SHP77 treated with DMSO at 0.1 percent for 48 hours (cell line): ENCODE data around the gene UBN2.

ENCODE experiments used
- DNase-seq: peaks from one replicate; lab custom pipeline; 2025; lab: John Stamatoyannopoulos, UW

UBN2 gene

DNA sequence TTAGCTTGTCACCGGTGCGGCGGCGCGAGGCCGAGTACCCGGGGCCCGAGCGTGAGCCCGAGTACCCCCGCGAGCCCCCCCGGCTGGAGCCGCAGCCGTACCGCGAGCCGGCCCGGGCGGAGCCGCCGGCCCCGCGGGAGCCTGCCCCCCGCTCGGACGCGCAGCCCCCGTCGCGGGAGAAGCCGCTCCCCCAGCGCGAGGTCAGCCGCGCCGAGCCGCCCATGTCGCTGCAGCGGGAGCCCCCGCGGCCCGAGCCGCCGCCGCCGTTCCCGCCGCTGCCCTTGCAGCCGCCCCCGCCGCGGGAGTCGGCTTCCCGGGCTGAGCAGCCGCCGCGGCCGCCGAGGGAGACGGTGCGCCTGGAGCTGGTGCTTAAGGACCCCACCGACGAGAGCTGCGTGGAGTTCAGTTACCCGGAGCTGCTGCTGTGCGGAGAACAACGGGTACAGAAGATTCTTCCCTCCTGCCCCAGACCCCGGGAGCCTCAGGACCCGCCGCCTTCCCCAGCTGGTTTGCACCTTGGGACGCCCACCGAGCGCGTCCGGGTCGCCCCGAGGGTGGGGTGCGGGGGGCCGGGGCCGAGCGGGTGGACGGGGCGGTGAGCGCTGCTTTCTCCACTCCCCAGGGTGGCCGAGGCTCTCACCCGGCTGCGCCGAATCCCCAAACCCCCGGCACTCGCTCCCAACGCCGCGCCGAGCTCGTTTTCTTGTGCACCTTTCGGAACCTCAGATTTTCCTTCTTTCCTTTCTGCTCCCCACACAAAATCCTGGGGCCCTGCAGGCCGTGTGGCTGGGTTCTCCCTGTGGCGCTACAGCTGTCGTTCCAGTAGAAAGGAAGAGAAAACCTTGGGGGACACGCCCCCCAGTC lies 708 bp downstream of the UBN2 start:
- DNase-seq = no peak

DNA sequence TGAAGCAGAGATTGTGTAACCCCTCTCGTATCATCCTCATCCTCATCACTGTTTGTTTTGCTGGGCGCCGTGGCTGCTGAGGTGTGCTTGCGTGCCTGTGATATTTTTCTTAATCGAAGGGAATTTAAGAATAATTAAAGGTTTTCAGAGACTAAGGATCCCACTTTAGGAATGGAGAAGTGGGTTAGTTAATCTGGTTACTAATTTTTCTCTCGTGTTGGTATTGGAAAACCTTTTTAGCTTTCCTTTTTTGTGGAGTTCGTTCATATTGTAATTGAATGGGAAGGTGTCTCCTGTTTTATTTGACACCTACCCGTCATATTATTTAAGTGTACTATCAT lies 1.3 kb downstream of the UBN2 start:
- no peak for DNase-seq

DNA sequence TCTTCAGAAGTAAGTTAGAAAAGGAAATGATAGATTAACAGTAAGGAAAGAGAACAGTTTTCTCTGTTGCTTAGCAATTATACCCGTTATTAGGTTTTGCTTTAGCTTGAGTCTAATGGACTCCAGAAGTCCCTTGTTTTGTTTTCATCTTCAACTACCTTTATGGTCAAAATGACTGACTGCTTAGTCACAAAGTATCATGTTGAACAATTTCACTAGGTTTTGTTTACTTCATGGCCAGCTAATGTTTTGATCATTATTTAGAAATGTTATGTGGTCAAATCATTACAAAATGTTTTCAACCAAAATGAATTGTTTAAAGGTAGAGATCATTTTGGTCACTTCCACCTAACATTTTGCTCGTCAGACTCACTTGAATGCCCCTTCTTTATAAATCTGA lies 1.9 kb downstream of the UBN2 start:
- DNase-seq = no peak

DNA sequence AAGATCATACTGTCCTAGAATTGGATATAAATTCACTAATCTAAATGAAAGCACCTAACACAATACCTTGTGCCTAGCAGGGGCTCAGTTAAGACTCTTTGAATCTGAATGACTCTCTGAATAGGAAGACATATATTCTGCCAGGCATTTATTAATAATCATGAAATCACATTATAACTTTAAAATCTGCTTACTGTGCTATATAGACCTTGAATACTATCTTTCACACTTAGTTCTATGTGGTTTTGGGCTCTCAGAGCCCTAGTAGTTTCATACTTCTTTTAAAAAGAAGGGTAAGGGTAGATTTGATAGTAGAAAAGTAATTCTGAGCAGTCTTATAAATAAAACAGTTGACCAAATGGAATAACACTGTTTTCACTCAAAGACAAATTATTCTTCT lies 10.2 kb downstream of the UBN2 start:
- DNase-seq = no peak

DNA sequence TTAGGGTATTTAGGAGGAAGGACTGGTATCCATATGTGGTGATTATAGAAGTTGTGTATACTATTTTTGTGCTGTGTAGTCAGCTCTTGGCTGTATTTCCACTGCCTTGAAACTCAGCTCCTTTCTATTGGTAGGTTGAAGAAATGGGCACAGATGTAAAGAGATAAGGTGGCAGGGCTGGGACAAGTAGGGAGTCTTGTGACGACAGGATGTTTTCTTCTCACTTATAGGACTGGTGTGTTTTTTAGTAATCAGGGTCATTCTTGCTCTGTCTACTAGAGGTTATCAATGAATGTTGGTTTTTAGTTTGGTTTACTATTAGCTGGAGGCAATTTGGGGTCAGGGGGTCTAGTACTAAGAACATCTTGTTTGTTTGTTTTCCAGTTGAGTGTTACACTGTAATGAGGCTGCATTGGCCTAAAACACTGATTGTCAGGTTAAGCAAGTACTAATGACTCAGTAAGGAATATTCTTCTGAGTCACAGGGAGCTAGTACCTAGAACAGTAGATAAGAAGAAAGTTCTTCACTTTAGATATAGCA lies 11.8 kb downstream of the UBN2 start:
- no peak for DNase-seq

DNA sequence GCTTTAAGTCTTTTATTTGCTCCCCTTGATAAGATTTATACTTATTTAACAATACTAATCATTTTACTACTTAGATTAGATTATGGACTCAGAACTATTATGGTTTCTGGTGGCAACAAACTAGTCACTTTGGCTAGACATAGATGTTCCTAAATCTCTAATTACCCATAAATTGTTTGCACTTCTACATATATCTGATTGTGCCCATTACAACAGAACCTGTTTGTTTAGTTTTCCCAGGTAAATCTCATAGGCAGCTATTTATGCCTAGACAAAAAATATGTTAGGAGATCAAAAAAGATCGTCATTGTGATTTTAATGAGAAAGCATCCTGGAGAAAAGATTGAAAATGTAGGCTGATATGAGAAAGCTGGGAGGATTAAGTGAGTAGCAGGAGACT lies 14.4 kb downstream of the UBN2 start:
- DNase-seq = no peak

DNA sequence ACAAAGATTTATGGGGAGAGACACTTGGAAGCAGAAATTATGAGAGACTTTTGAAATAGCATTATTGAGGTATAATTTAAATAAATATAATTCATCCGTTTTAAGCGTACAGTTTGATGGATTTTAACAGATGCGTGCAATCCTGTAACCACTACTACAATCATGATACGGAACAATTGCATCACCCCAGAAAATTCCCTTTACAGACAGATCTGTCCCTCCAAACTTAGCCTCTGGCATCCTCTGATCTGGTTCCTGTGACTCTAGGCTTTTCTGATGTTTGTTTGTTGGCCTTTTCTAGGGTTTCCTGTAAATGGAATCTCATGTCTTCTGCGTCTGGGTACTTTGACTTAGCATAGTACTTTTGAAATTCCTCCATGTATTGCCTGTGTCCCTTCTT lies 15.5 kb downstream of the UBN2 start:
- DNase-seq = no peak

DNA sequence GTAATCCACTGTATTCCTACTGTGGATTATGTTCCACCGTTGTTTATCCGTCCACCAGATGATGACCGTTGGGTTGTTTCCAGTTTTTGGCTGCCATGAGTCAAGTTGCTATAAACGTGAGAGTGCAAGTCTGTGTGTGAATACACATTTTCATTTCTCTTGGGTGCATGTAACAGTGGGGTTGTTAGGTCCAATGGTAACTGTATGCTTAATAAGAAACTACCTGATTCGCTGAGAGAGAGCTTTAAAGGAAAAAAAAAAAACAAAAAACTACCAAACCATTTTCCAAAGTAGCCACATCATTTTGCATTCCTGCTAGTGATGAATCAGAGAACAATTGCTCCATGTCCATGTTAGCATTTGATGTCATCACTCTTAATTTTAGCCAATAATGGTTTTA lies 15.9 kb downstream of the UBN2 start:
- no peak for DNase-seq

DNA sequence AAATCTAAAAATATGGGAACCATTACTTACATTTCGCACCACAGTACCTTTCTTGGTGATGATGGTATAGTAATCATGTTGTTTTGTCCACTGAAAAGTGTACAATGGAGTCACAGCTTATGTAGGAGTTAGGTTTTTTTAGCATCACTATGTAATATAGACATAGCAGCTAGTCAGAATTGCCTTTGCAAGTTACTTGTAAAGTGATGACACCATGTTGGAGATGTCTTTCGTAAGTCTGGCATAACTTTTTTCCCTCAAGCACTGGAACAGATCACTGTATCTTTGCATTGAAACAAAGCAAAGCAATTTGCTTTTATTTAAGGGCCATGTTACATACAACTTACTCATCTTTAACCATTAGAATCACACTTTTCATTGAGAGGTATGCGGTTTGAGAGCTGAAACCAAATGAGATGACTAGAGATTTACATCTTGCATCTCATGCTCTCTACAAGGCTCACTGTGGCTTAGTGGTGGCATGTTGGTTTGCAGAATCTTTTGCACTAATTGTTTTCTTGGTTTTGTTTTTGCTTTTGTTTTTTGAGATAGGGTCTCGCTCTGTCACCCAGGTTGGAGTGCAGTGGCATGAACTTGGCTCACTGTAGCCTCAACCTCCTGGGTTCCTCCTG lies 18.3 kb downstream of the UBN2 start:
- no peak for DNase-seq

DNA sequence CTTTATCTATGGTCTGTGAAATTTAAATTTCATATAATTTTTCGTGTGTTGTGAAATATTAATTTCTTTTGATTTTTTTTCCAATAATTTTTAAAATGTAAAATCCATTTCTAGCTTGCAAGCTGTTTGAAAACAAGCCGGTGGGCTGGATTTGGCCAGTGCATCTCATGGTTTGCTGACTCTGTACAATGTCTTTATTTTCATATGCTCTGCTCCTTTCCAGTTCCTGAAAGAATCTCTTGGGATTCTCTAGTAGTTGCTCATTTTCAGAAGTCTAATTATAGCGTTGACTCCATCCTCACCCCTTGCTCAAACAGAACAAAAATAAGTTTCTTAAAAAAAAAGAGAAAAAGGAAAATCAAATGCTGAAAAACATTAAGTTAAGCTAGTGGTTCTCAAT lies 21.4 kb downstream of the UBN2 start:
- no peak for DNase-seq

DNA sequence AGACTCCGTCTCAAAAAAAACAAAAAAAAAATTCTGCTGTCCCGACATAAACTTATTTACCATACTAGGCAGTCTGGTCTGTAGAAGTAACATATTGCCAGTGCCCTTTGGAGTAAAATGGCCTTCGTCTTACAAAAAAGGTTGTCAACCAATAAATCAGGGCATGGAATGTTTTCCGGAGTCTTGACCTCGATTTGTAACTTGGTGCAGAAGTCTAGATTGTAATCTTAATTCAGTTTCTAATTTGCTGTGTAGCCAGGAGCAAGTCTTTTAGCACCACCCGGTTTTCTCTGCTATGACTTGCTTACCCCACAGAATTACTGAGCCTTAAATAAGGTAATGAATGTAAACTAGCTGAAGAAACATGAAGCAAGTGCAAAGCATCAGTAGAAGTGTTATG lies 23.2 kb downstream of the UBN2 start:
- DNase-seq = no peak

DNA sequence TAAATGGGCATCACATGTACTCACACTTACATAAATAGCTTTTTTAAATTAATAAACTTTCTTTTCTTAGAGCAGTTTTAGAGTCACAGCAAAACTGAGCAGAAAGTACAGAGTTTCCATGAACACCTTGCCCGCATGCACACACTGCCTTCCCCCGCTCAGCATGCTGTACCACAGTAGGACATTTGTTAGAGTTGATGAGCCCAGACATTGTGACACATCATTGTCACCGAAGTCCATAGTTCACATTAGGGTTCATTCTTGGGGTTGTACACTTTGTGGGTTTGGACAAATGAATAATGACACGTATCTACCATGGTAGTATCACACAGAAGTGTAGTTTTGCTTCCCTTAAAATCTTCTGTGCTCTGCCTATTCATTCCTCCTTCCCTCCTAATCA lies 23.7 kb downstream of the UBN2 start:
- DNase-seq = no peak

DNA sequence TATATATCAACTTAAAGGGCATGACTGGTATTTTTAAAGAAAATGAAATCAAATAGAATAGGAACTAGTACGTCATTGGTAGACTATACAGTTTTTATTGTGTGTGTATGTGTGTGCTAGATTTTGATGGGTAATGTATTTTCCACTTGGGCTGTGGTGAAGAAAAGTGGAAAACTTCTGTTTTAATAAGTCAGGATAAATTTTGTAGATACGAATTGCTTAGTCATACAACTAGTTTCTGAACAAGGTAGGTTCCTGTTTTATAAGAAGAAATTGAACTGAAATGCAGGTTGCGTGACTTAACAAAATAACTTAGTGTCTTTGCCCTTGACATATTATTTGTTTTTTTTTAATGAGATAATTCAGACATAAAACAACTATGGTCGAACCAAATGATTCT lies 24.3 kb downstream of the UBN2 start:
- DNase-seq = no peak

DNA sequence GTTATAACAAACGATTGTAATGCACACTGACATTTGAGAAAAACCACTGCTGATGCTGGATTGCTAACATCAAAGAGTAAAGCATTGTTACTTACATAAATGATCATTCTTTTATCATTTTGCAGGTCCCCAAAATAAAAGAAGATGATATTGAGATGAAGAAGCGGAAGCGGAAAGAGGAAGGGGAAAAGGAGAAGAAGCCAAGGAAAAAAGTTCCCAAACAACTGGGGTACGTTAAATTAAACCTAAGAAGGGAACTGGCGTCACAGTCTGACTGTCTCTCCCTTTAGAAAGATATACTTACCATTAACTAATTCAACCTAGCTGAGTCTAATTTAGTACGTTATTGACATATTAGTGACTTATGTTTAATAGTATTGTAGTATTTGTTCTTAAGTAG lies 28.1 kb downstream of the UBN2 start:
- DNase-seq = no peak

DNA sequence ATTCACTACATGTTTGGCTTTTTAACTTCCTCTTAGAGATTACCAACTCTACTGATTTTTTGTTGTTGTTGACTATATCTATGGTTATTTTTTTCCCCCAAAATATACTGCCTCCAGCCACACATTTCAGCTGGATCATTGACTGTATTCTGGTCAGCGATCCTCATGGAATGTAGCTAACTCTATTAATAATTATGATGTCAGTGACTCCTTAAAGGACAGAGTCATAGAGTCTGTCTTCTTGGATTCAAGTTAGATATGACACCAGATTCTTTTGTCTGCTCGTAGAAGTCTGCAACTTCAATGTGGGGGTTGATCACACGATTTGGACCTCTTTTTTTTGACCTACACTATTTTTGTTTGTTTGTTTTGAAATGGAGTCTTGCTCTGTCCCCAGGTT lies 33.2 kb downstream of the UBN2 start:
- DNase-seq = no peak

DNA sequence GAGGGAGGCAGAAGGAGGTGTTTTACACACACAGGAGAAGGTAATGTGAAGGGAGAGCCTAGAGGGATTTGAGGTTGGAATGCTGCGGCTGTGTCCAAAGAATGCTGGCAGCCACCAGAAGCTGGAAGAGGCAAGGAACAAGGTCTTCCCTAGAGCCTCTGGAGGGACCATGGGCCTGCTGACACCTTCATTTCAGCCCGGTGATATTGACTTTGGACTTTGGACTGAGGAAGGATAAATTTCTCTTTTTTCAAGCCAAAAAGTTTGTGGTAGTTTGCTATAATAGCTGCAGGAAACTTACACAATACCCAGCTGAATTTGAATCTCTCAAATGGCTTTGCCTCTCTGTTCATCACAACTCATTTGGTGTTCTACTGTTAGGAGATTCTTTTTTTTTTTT lies 34.6 kb downstream of the UBN2 start:
- DNase-seq = no peak

DNA sequence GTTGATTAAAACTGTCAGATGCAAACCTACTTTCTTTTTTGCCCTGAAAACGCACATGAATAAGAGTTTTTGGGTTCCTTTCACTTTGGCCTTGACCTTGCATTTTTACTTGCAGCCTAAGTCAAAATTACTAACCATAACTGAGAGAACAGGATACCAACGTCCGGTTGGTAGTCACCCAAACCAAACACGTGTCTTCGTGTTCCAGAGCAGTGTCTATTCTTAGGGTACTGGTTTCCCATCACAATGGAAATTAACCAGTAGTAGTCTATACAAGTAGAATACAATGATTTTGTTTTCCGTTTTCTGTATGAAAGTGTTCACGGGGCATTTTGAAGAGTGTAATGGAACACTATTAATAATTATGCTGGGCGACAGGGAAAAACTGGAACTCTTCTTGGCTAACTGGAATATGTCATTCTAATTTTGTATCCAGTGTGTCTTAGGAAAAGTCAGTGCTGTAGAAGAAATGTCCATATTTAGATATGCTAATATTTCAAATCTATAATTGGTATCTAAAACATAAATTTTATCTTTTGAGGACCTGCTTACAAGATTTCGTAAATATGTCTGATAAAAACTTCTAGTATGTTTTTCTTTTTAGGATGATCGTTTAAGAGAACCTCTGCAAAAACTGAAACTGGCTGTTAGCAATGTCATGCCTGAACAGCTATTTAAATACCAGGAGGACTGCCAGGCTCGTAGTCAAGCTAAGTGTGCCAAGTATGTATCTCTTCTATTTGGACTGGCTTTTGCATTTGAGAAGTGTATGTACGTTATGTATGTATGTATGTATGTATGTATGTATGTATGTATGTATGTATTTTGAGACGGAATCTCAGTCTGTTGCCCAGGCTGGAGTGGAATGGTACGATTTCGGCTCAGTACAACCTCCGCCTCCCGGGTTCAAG lies 40.9 kb downstream of the UBN2 start:
- DNase-seq = no peak

DNA sequence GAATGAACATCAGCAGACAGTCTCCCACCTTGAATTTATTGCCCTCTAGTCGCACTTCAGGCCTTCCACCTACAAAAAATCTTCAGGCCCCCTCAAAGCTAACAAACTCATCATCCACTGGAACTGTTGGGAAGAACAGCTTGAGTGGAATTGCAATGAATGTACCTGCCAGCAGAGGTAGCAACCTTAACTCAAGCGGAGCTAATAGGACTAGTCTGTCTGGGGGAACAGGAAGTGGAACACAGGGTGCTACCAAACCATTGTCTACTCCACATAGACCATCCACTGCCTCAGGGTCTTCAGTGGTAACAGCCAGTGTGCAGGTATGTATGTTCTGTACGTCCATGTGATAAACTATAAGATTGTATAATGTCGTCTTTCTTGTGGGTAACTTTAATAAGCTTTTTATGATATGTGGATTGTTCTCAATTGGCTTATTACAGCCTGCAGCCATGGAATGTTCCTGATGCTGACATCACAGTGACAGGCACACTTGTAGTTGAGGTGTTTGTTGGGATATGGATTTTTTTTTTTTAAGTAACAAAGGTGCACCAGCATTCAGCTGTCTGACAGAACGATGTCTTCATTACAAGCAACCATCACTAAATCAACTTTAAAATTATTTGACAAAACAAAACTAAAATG lies 53.3 kb downstream of the UBN2 start:
- no peak for DNase-seq

DNA sequence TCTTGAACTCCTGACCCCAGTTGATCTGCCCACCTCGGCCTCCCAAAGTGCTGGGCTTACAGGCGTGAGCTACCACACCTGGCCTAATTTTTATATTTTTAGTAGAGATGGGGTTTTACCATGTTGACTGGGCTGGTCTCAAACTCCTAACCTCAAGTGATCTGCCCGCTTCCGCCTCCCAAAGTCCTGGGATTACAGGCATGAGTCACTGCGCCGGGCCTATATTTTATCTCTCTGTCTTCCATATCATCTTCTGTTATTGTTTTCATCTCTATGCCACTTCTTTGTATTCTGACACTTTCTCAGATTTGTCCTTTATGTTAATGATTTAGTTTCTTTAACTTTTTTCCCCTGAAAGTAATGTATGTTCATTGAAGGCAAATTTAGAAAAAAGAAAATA lies 55.1 kb downstream of the UBN2 start:
- no peak for DNase-seq

DNA sequence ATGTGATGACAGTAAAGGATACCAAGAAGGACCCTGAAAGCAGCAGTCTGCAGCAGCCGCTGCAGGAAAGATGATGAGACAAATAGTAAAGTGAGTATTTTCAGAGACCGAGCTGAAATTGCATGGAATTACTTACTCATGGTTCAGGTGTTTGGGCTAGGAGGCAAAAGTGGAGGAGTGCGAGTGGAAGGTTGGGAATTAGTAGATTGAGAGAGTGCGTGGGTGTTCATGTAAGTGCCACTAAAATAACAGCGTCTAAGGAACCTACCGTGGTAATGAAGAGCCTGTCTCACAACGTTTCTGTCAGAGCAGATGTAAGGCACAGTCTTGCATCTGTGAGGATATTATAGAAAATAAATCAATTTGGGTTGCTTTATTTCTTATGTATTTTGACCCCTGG lies 61.8 kb downstream of the UBN2 start:
- no peak for DNase-seq

DNA sequence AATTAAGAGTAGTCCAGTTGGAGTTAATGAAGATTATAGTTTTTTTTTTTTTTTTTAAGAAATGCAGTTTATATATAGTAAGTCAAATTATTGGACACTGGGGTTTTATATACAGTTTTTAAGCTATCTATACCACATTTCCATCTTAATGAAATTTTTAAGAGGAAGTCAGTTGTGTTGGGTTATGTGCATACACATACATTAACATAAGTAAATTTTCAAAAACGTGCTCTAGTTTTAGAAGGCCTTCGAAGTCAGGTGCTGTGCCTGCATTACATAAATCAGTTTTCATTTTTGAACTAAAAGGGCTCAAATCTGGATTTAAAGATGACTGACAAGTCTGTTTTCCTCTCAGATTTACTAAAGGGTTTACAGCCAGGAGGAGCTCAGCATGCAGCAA lies 62.5 kb downstream of the UBN2 start:
- DNase-seq = no peak

DNA sequence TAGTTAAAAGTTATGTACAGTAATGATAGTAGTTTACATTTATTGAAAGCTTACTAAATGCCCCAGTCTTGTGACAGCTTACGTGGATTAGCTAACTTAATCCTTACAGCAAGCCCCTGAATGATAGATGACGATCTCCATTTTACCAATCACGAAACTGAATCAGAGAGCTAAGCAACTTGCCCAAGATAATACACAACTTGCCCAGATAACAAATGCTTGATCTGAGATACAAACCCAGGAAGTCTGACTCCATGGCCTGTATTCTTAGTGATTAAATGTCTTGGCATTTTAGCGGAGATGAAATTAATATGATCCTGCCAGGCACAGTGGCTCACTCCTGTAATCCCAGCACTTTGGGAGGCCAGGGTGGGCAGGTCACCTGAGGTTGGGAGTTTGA lies 63.2 kb downstream of the UBN2 start:
- DNase-seq = no peak
